Mesothelial cell of epicardium (in vitro differentiated cells): Measurements from ENCODE around the gene STAG2. TPM values are rescaled to one million over a fixed set of nuclear protein-coding genes. Genes with fewer than 3 reads are reported as not detected.
A peak's percentile ranks its signal among the peaks of the same experiment; 100 is the strongest.

Experiments
- DNase-seq, 2 experiments: peaks; one replicate each; pipeline ENCODE4 v3.0.0; 2021; ENCODE audit warnings: low spot score in 2 of 2; ENCODE audit not compliant: unreplicated experiment in 2 of 2
- H3K27ac Mint-ChIP-seq: 2 replicates; pipeline ENCODE4 v1.8.0; 2021; ENCODE audit warnings: mixed read lengths
- H3K27me3 Mint-ChIP-seq: 2 replicates; pipeline ENCODE4 v1.8.0; 2021; ENCODE audit warnings: low read depth, mixed read lengths
- H3K36me3 Mint-ChIP-seq: 2 replicates; pipeline ENCODE4 v1.8.0; 2021; ENCODE audit warnings: mixed read lengths
- H3K4me1 Mint-ChIP-seq: 2 replicates; pipeline ENCODE4 v1.8.0; 2021; ENCODE audit warnings: mixed read lengths
- H3K4me3 Mint-ChIP-seq: 2 replicates; pipeline ENCODE4 v1.8.0; 2021; ENCODE audit warnings: mild to moderate bottlenecking, moderate library complexity, mixed read lengths
- H3K9me3 Mint-ChIP-seq: 2 replicates; pipeline ENCODE4 v1.8.0; 2021; ENCODE audit warnings: mixed read lengths
- CTCF ChIP-seq: fragments of 200-600 bp; sonication (generic); IDR thresholded peaks from one replicate; pipeline ENCODE4 v1.5.0; 2021; ENCODE audit warnings: antibody characterized with exemption; ENCODE audit not compliant: unreplicated experiment
- total RNA-seq: library from RNA; stranded (reverse); gene quantifications from 3 replicates; pipeline ENCODE4 v1.2.1, GENCODE V29; 2021

The STAG2 gene
- total RNA-seq = 57.7 to 67.0 TPM (median 62.8 TPM) in 3 replicates

- DNase-seq = peak; percentile 40 to 64
- Mint-ChIP-seq H3K4me3 (peak within 1 kb of the TSS; percentile 92), H3K27ac (peak within 1 kb of the TSS; percentile 99), H3K27me3 (no peaks in the 10 kb centered on the region), H3K36me3 (peaks cover under 1% of the 10 kb centered on the region), H3K9me3 (peaks cover 8% of the 10 kb centered on the region), H3K4me1 (peaks cover 22% of the 10 kb centered on the region)
- TF ChIP-seq CTCF = no peak
These were observed at the start of gene STAG2 for GRCh38 chrX:123961268-123962005. TSS of gene STAG2 (plus strand) at chrX:123961706. CDS start at chrX:124022628, 60,922 bp downstream.

GRCh38 chrX:123917069-123917468 lies 44.4 kb upstream of the STAG2 start:
- Mint-ChIP-seq H3K36me3 (no peaks in the 10 kb centered on the region), H3K9me3 (peaks cover 8% of the 10 kb centered on the region), H3K27me3 (no peaks in the 10 kb centered on the region), H3K4me1 (peaks cover 3% of the 10 kb centered on the region), H3K27ac (no peak overlapping the region), H3K4me3 (no peak overlapping the region)
- DNase-seq = no peak
- no peak for TF ChIP-seq CTCF

GRCh38 chrX:123918106-123918721 lies 43.3 kb upstream of the STAG2 start:
- H3K36me3 Mint-ChIP-seq = no peaks in the 10 kb centered on the region
- H3K27me3 Mint-ChIP-seq = no peaks in the 10 kb centered on the region
- TF ChIP-seq CTCF = no peak
- H3K4me1 Mint-ChIP-seq = peaks cover 3% of the 10 kb centered on the region
- no peak for DNase-seq
- H3K27ac Mint-ChIP-seq = no peak overlapping the region
- H3K9me3 Mint-ChIP-seq = peaks cover 13% of the 10 kb centered on the region
- no peak overlapping the region for H3K4me3 Mint-ChIP-seq

GRCh38 chrX:123920105-123920785 lies 41.3 kb upstream of the STAG2 start:
- Mint-ChIP-seq H3K9me3 (peaks cover 15% of the 10 kb centered on the region), H3K27me3 (no peaks in the 10 kb centered on the region), H3K36me3 (no peaks in the 10 kb centered on the region), H3K4me3 (no peak overlapping the region), H3K4me1 (peaks cover 3% of the 10 kb centered on the region), H3K27ac (no peak overlapping the region)
- no peak for TF ChIP-seq CTCF
- DNase-seq = no peak

- H3K27me3 Mint-ChIP-seq = no peaks in the 10 kb centered on the region
- H3K4me3 Mint-ChIP-seq = no peak overlapping the region
- no peak for TF ChIP-seq CTCF
- H3K4me1 Mint-ChIP-seq = no peaks in the 10 kb centered on the region
- H3K27ac Mint-ChIP-seq = no peak overlapping the region
- no peak for DNase-seq
- H3K9me3 Mint-ChIP-seq = peaks cover 13% of the 10 kb centered on the region
- H3K36me3 Mint-ChIP-seq = no peaks in the 10 kb centered on the region
These were observed 38.3 kb upstream of the STAG2 start for GRCh38 chrX:123923211-123923610.
